GM12878 (cell line): ENCODE measurements around the gene CADPS. TPM values are rescaled to one million over a fixed set of nuclear protein-coding genes. Genes with fewer than 3 reads are reported as not detected.

Experiments used
- ATAC-seq: fragments of 200-7000 bp; cut with Tn5 transposase; 3 replicates; pipeline ENCODE4 v1.9.1; 2020; ENCODE audit warnings: mild to moderate bottlenecking, moderate library complexity
- BruUV-seq: library from RNA; stranded (reverse); fragments of 400-500 nt; replicated peaks from 2 replicates; lab custom pipeline; 2021; lab: Mats Ljungman, UMichigan
- CTCF ChIA-PET: fragments of 300-600 bp; sonication (Branson Sonifier 250); formaldehyde crosslinking; extraction: SDS; loops from one replicate; lab custom pipeline; 2021; ENCODE audit warnings: inconsistent platforms; lab: Yijun Ruan, JAX
- POLR2A ChIA-PET: fragments of 350-600 bp; formaldehyde crosslinking; extraction: SDS; loops from one replicate; lab custom pipeline; 2021; ENCODE audit warnings: inconsistent platforms; lab: Charles Lee
- RAD21 ChIA-PET: fragments of 300-600 bp; sonication (Branson Sonifier 250); formaldehyde crosslinking; loops from one replicate; lab custom pipeline; 2023; ENCODE audit warnings: antibody characterized with exemption; ENCODE audit not compliant: unreplicated experiment; lab: Charles Lee
- SMC1A ChIA-PET: fragments of 300-600 bp; sonication (Branson Sonifier 250); formaldehyde crosslinking; loops from one replicate; lab custom pipeline; 2023; ENCODE audit not compliant: unreplicated experiment, uncharacterized antibody; lab: Charles Lee
- DNase-seq: peaks from one replicate; pipeline ENCODE4 v3.0.0-alpha.2; 2011; ENCODE audit warnings: low read depth, low spot score
- FAIRE-seq: peaks from 3 replicates; lab custom pipeline; 2011; peaks lifted over from hg19 to GRCh38; lab: Jason Lieb, UNC
- H2AFZ ChIP-seq: 2 replicates; pipeline ENCODE4 v1.6.0; 2011; ENCODE audit warnings: low read depth, low read length, control low read depth; ENCODE audit not compliant: control insufficient read depth
- H3K27ac ChIP-seq: 2 replicates; pipeline ENCODE4 v1.5.1; 2011; ENCODE audit warnings: control low read depth; ENCODE audit not compliant: control insufficient read depth, insufficient read depth
- H3K27me3 ChIP-seq, 2 experiments: replicated peaks in 1 of 2; 2 replicates each; pipeline versions ENCODE4 v1.6.0 to v1.6.1; 2011; ENCODE audit warnings: low read length in 1 of 2; ENCODE audit not compliant: control insufficient read depth in 2 of 2, insufficient read depth in 2 of 2
- H3K36me3 ChIP-seq, 2 experiments: 2 replicates each; pipeline ENCODE4 v1.5.1; 2011; ENCODE audit warnings: low read length in 1 of 2; ENCODE audit not compliant: control insufficient read depth in 2 of 2, insufficient read depth in 2 of 2
- H3K4me1 ChIP-seq: 2 replicates; pipeline ENCODE4 v1.6.1; 2011; ENCODE audit warnings: mild to moderate bottlenecking, low read length, moderate library complexity, mixed read lengths; ENCODE audit not compliant: control insufficient read depth, insufficient read depth
- H3K4me2 ChIP-seq: 2 replicates; pipeline ENCODE4 v1.6.0; 2011; ENCODE audit warnings: control low read depth; ENCODE audit not compliant: control insufficient read depth, insufficient read depth
- H3K4me3 ChIP-seq: fragments of 200-600 bp; sonication (generic); 2 replicates; pipeline ENCODE4 v1.5.1; 2016
- H3K79me2 ChIP-seq: 2 replicates; pipeline ENCODE4 v1.6.0; 2011; ENCODE audit warnings: low read length; ENCODE audit not compliant: control insufficient read depth, insufficient read depth
- H3K9ac ChIP-seq: 2 replicates; pipeline ENCODE4 v1.8.0; 2011; ENCODE audit warnings: low read length, control low read depth, mixed read lengths; ENCODE audit not compliant: control insufficient read depth, insufficient read depth
- H3K9me3 ChIP-seq: replicated peaks from 3 replicates; pipeline ENCODE4 v1.5.1; 2011; ENCODE audit warnings: mild to moderate bottlenecking, low read length; ENCODE audit not compliant: control insufficient read depth, insufficient read depth
- H4K20me1 ChIP-seq: 2 replicates; pipeline ENCODE4 v1.6.0; 2011; ENCODE audit not compliant: control insufficient read depth, insufficient read depth
- BACH1 ChIP-seq: fragments of 450-650 bp; IDR thresholded peaks from 2 replicates; pipeline ENCODE4 v1.6.1; 2017; ENCODE audit warnings: mild to moderate bottlenecking, borderline replicate concordance
- EGR1 ChIP-seq, 2 experiments: IDR thresholded peaks; 1 replicate in 1 of 2; 2 replicates in 1 of 2; pipeline ENCODE4 v1.6.1; 2011 to 2012; ENCODE audit warnings: low read depth in 2 of 2, low read length in 2 of 2, borderline replicate concordance in 1 of 2, mild to moderate bottlenecking in 1 of 2, moderate library complexity in 1 of 2
- ESRRA ChIP-seq: IDR thresholded peaks from 2 replicates; pipeline ENCODE4 v1.6.1; 2012; ENCODE audit warnings: mild to moderate bottlenecking, low read length, improper control_type of control experiment
- GABPA ChIP-seq: IDR thresholded peaks from 2 replicates; pipeline ENCODE4 v1.6.1; 2014; ENCODE audit warnings: antibody characterized with exemption, low read depth, mild to moderate bottlenecking, inconsistent platforms
- HCFC1 ChIP-seq: fragments of 150-350 bp; IDR thresholded peaks from 2 replicates; pipeline ENCODE4 v1.6.1; 2014; ENCODE audit warnings: low read length
- IRF3 ChIP-seq: fragments of 450-650 bp; IDR thresholded peaks from 2 replicates; pipeline ENCODE4 v1.6.1; 2014; ENCODE audit warnings: mild to moderate bottlenecking
- MXI1 ChIP-seq: fragments of 150-350 bp; IDR thresholded peaks from 2 replicates; pipeline ENCODE4 v1.6.1; 2011; ENCODE audit warnings: low read depth, mild to moderate bottlenecking, inconsistent platforms, low read length, improper control_type of control experiment
- NRF1 ChIP-seq: conservative IDR thresholded peaks from 2 replicates; pipeline ENCODE4 v1.6.1; 2011; ENCODE audit warnings: mild to moderate bottlenecking, low read depth, low read length, improper control_type of control experiment
- STAT3 ChIP-seq: IDR thresholded peaks from 2 replicates; pipeline ENCODE4 v1.6.1; 2011; ENCODE audit warnings: low read depth, low read length, improper control_type of control experiment
- SUZ12 ChIP-seq: fragments of 200-600 bp; sonication (generic); IDR thresholded peaks from one replicate; pipeline ENCODE4 v1.6.1; 2018; ENCODE audit warnings: antibody characterized with exemption, mild to moderate bottlenecking; ENCODE audit not compliant: unreplicated experiment
- WGBS: methylation state at CpG from one replicate; pipeline ENCODE4 v1.1.6; 2016; ENCODE audit warnings: low lambda C conversion rate; ENCODE audit not compliant: insufficient replicate concordance, insufficient coverage; ENCODE audit errors: missing lambda C conversion rate; 5-methylcytosine and 5-hydroxymethylcytosine counted together
- in situ Hi-C: fragments of 300-500 bp; cut with MboI; formaldehyde crosslinking; loops from 9 replicates; pipeline ENCODE4 v1.14.3; 2018; ENCODE audit warnings: mixed read lengths
- intact Hi-C: fragments of 100-400 bp; cut with micrococcal nuclease; formaldehyde crosslinking; loops from one replicate; pipeline ENCODE4 v1.14.2; 2022; ENCODE audit not compliant: unreplicated experiment
- polyA plus RNA-seq, 11 experiments: library from polyadenylated mRNA; depleted of rRNA in 4 of 11; unstranded in 6 of 11; stranded (reverse) in 5 of 11; fragments of >200 nt; fragmentation: Nextera tagmentation in 4 of 11; fragmentation: Illumina TruSeq in 1 of 11; extraction: Ambion mirVana in 4 of 11; extraction: Trizol in 1 of 11; gene quantifications; 1 replicate in 1 of 11; 2 replicates in 10 of 11; pipeline versions ENCODE4 v1.2.1 to v1.2.3, GENCODE V29; 2011 to 2016; ENCODE audit warnings: inconsistent platforms in 2 of 11, missing spikeins in 2 of 11, low read depth in 1 of 11
- total RNA-seq, 4 experiments: library from RNA; depleted of rRNA in 3 of 4; stranded (reverse); fragments of >200 nt in 3 of 4; fragmentation: Illumina TruSeq in 1 of 4; extraction: Trizol in 1 of 4; gene quantifications; 2 replicates each; pipeline versions ENCODE4 v1.2.1 to v1.2.3, GENCODE V29; 2013 to 2021

The CADPS gene
- total and polyA plus RNA-seq, 10 of the 15 experiments (the other 5 are each of a cell fraction or from before 2014, with no cell fraction given) = 0.20 TPM; not detected in 9

- in situ Hi-C loops = no loop called here
- no peak overlapping the region for H3K9ac ChIP-seq
- POLR2A ChIA-PET = no interaction called here
- TF ChIP-seq IRF3 (no peak), ESRRA (no peak), SUZ12 (no peak), MXI1 (no peak), STAT3 (no peak), NRF1 (no peak), HCFC1 (no peak), EGR1 (IDR thresholded peaks at IDR 0.05; ENCODE audit: borderline replicate concordance in 1 of 2, low read depth in 2 of 2, low read length in 2 of 2) (no peak), BACH1 (no peak), GABPA (no peak)
- TF ChIP-seq, all 136 proteins: peak for 0
- no TSS peak for BruUV-seq
- FAIRE-seq (no peak), ATAC-seq (no peak), DNase-seq (no peak)
- Histone ChIP-seq H3K4me1 (no peaks in the 10 kb centered on the region), H2AFZ (no peak overlapping the region), H3K9me3 (no peaks in the 10 kb centered on the region), H3K4me3 (no peak overlapping the region), H4K20me1 (no peaks in the 10 kb centered on the region), H3K27ac (no peak overlapping the region), H3K27me3 (no peaks in the 10 kb centered on the region), H3K36me3 (no peaks in the 10 kb centered on the region), H3K4me2 (no peak overlapping the region), H3K79me2 (no peaks in the 10 kb centered on the region)
- intact Hi-C loops = no loop called here
- RAD21 ChIA-PET = no interaction called here
- WGBS = 12% methylated on average over 7 of the region's 7 CpGs
- SMC1A ChIA-PET = no interaction called here
- CTCF ChIA-PET = no interaction called here
Observed at GRCh38 chr3:62699728-62700127, 175.5 kb downstream of the CADPS start.
